ENCODE data around the gene ZNF429.
A peak's percentile ranks its signal among the peaks of the same experiment; 100 is the strongest.

ZNF429 gene

GRCh38 chr19:21505459-21506451 is at the start of gene ZNF429:
Gene ZNF429 (plus strand): TSS chr19:21505602. CDS start chr19:21505772, 170 bp downstream.
- H3K27me3 ChIP-seq (ENCODE audit: insufficient read depth, low read depth): no peaks in the 10 kb centered on the region
- H3K27ac ChIP-seq: no peak within 1 kb of the TSS
- no peaks in the 10 kb centered on the region for H3K79me2 ChIP-seq (ENCODE audit: insufficient read depth, low read depth)
- peak within 1 kb of the TSS; percentile 75 for H2AFZ ChIP-seq (ENCODE audit: low read depth)
- peak within 1 kb of the TSS; percentile 27; the same call in 1 of the 2 replicates for H3K9ac ChIP-seq
- TF ChIP-seq, protein P1, sequence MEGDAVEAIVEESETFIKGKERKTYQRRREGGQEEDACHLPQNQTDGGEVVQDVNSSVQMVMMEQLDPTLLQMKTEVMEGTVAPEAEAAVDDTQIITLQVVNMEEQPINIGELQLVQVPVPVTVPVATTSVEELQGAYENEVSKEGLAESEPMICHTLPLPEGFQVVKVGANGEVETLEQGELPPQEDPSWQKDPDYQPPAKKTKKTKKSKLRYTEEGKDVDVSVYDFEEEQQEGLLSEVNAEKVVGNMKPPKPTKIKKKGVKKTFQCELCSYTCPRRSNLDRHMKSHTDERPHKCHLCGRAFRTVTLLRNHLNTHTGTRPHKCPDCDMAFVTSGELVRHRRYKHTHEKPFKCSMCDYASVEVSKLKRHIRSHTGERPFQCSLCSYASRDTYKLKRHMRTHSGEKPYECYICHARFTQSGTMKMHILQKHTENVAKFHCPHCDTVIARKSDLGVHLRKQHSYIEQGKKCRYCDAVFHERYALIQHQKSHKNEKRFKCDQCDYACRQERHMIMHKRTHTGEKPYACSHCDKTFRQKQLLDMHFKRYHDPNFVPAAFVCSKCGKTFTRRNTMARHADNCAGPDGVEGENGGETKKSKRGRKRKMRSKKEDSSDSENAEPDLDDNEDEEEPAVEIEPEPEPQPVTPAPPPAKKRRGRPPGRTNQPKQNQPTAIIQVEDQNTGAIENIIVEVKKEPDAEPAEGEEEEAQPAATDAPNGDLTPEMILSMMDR (conservative IDR thresholded peaks at IDR 0.05; ENCODE audit: low read depth, low read length): no peak
- H3K4me2 ChIP-seq: no peak within 1 kb of the TSS
- no peak within 1 kb of the TSS for H3K4me3 ChIP-seq (IDR thresholded peaks at IDR 0.05; ENCODE audit: insufficient read depth, low read depth, low read length)
- H3K4me1 ChIP-seq (ENCODE audit: low read depth, poor library complexity, severe bottlenecking): no peaks in the 10 kb centered on the region
- H3K36me3 ChIP-seq (ENCODE audit: insufficient read depth): no peaks in the 10 kb centered on the region
- H4K20me1 ChIP-seq (ENCODE audit: insufficient read depth): no peaks in the 10 kb centered on the region

DNA sequence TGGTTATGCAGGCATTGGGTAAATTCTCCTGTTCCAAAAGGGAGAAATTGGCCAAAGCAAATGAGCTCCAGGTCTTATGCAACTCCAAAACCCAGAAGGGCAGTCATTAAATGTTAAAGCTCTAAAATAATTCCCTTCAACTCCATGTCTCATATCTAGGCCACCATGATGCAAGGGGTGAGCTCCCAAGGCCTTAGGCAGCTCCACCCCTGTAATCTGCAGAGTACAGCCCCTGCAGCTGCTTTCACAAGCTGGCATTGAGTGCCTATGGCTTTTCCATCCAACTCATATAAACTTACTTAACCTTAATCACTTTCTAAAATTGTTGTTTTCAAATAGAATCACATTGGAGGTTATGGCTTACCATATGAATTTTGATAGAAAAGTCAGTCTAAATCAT is 44.7 kb upstream of the ZNF429 start:
- Histone ChIP-seq H3K4me2 (no peak overlapping the region), H3K4me1 (ENCODE audit: low read depth, poor library complexity, severe bottlenecking) (no peaks in the 10 kb centered on the region), H3K27me3 (ENCODE audit: insufficient read depth, low read depth) (no peaks in the 10 kb centered on the region), H4K20me1 (ENCODE audit: insufficient read depth) (no peaks in the 10 kb centered on the region), H3K9ac (no peak overlapping the region), H3K36me3 (ENCODE audit: insufficient read depth) (no peaks in the 10 kb centered on the region), H3K79me2 (ENCODE audit: insufficient read depth, low read depth) (no peaks in the 10 kb centered on the region), H3K4me3 (IDR thresholded peaks at IDR 0.05; ENCODE audit: insufficient read depth, low read depth, low read length) (no peak overlapping the region), H2AFZ (ENCODE audit: low read depth) (no peak overlapping the region), H3K27ac (no peak overlapping the region)
- TF ChIP-seq, protein P1 (conservative IDR thresholded peaks at IDR 0.05; ENCODE audit: low read depth, low read length): no peak

GRCh38 chr19:21462540-21462939 is 42.9 kb upstream of the ZNF429 start:
- TF ChIP-seq, protein P1 (conservative IDR thresholded peaks at IDR 0.05; ENCODE audit: low read depth, low read length): no peak
- H3K9ac ChIP-seq: no peak overlapping the region
- H3K4me3 ChIP-seq (IDR thresholded peaks at IDR 0.05; ENCODE audit: insufficient read depth, low read depth, low read length): no peak overlapping the region

DNA sequence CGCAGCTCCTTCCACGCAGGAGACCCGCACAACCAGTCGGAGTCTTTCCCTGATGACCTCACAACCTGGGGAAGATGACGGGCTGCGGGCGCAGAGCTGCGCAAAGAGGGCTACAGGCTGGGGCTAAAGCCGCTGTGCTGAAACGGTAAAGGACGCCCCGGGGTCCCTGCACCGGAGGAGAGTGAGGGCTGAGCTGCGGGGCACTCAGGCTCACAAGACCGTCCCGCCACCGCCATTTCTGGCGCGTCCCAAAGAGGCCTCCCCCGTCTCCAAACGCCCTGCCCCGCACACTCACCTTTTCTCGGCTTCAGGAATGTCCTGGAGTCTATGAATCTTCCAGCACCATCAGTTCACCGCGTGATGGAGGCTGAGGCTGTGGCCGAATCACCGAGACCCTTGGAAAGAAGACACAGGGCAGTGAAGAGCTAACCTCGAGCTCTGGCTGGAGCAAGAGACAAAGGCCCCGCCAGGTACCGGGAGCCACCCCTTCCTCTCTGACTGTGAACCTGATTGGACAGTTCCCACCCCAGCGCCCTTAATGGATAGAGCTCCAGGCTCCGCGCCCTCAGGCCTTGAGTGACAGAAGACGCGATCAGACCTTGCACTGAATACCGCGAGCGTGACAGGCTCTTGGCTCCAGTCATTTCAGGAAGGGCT is 41.8 kb upstream of the ZNF429 start:
- Histone ChIP-seq H3K9ac (no peak overlapping the region), H3K4me2 (no peak overlapping the region), H4K20me1 (ENCODE audit: insufficient read depth) (no peaks in the 10 kb centered on the region), H3K27me3 (ENCODE audit: insufficient read depth, low read depth) (no peaks in the 10 kb centered on the region), H3K36me3 (ENCODE audit: insufficient read depth) (no peaks in the 10 kb centered on the region), H3K4me1 (ENCODE audit: low read depth, poor library complexity, severe bottlenecking) (no peaks in the 10 kb centered on the region), H3K79me2 (ENCODE audit: insufficient read depth, low read depth) (no peaks in the 10 kb centered on the region), H2AFZ (ENCODE audit: low read depth) (no peak overlapping the region), H3K4me3 (IDR thresholded peaks at IDR 0.05; ENCODE audit: insufficient read depth, low read depth, low read length) (no peak overlapping the region), H3K27ac (no peak overlapping the region)
- TF ChIP-seq, protein P1 (conservative IDR thresholded peaks at IDR 0.05; ENCODE audit: low read depth, low read length): no peak

More at GRCh38 chr19:21462540-21462939, 42.9 kb upstream of the ZNF429 start:
- Histone ChIP-seq H3K79me2 (ENCODE audit: insufficient read depth, low read depth) (no peaks in the 10 kb centered on the region), H3K27ac (no peak overlapping the region), H3K4me2 (no peak overlapping the region), H4K20me1 (ENCODE audit: insufficient read depth) (no peaks in the 10 kb centered on the region), H3K27me3 (ENCODE audit: insufficient read depth, low read depth) (no peaks in the 10 kb centered on the region), H3K36me3 (ENCODE audit: insufficient read depth) (no peaks in the 10 kb centered on the region), H2AFZ (ENCODE audit: low read depth) (no peak overlapping the region), H3K4me1 (ENCODE audit: low read depth, poor library complexity, severe bottlenecking) (no peaks in the 10 kb centered on the region)

All from KMS-11 (cell line).